Stimulated activated naive CD8-positive, alpha-beta T cell treated with anti-CD3 and anti-CD28 coated beads, Interleukin-15, Interleukin-2, amounts not matched to agents 100 U/mL and 50 U/mL, for 24 hours (primary cell): ENCODE measurements around the gene IGSF5.
"Not testable (repeated sequence)": the region's sequence is repeated elsewhere in the genome, so short reads cannot be mapped to it uniquely, and the experiment has no call there.

Experiments used
- ATAC-seq: fragments of 150-1000 bp; cut with Tn5 transposase; one replicate; pipeline ENCODE4 v1.10.0; 2021
- DNase-seq: peaks from one replicate; pipeline ENCODE4 v3.0.0; 2021

The IGSF5 gene

GRCh38 chr21:39744883-39745282, at the start of gene IGSF5:
IGSF5 (plus strand) TSS chr21:39745183; CDS start chr21:39745510, 327 bp downstream.
- ATAC-seq, DNase-seq: not testable (repeated sequence)

GRCh38 chr21:39696196-39696595, 48.8 kb upstream of the IGSF5 start:
- ATAC-seq: no peak
- DNase-seq: no peak

GRCh38 chr21:39696618-39697017, 48.4 kb upstream of the IGSF5 start:
- ATAC-seq: no peak

GRCh38 chr21:39700318-39700717, 44.7 kb upstream of the IGSF5 start:
- ATAC-seq (no peak), DNase-seq (no peak)

More at GRCh38 chr21:39696618-39697017, 48.4 kb upstream of the IGSF5 start:
- no peak for DNase-seq

GRCh38 chr21:39703578-39703977, 41.4 kb upstream of the IGSF5 start:
- DNase-seq: no peak
- ATAC-seq: no peak

- ATAC-seq (no peak), DNase-seq (no peak)
Measured at GRCh38 chr21:39705849-39706248, 39.1 kb upstream of the IGSF5 start.

GRCh38 chr21:39707316-39707715, 37.7 kb upstream of the IGSF5 start:
- DNase-seq (no peak), ATAC-seq (no peak)

- DNase-seq: no peak
Measured at GRCh38 chr21:39710866-39711265, 34.1 kb upstream of the IGSF5 start.

GRCh38 chr21:39712273-39712672, 32.7 kb upstream of the IGSF5 start:
- DNase-seq (no peak), ATAC-seq (no peak)

More at GRCh38 chr21:39710866-39711265, 34.1 kb upstream of the IGSF5 start:
- ATAC-seq: no peak

- ATAC-seq (no peak), DNase-seq (no peak)
Measured at GRCh38 chr21:39712976-39713375, 32.0 kb upstream of the IGSF5 start.

- DNase-seq (no peak), ATAC-seq (no peak)
Measured at GRCh38 chr21:39713905-39714304, 31.1 kb upstream of the IGSF5 start.

- DNase-seq: no peak
Measured at GRCh38 chr21:39714331-39714730, 30.7 kb upstream of the IGSF5 start.

GRCh38 chr21:39715804-39716397, 29.1 kb upstream of the IGSF5 start:
- no peak for ATAC-seq
- peak; percentile 56 for DNase-seq

More at GRCh38 chr21:39714331-39714730, 30.7 kb upstream of the IGSF5 start:
- ATAC-seq: no peak

- DNase-seq (no peak), ATAC-seq (no peak)
Measured at GRCh38 chr21:39720126-39720778, 24.7 kb upstream of the IGSF5 start.

GRCh38 chr21:39721885-39722284, 23.1 kb upstream of the IGSF5 start:
- DNase-seq: no peak
- no peak for ATAC-seq

GRCh38 chr21:39724944-39725343, 20.0 kb upstream of the IGSF5 start:
- DNase-seq (no peak), ATAC-seq (no peak)

GRCh38 chr21:39726133-39726532, 18.9 kb upstream of the IGSF5 start:
- DNase-seq (no peak), ATAC-seq (no peak)

GRCh38 chr21:39727401-39728120, 17.4 kb upstream of the IGSF5 start:
- ATAC-seq: no peak
- DNase-seq: no peak

GRCh38 chr21:39728341-39728740, 16.6 kb upstream of the IGSF5 start:
- DNase-seq: no peak
- ATAC-seq: no peak

GRCh38 chr21:39730418-39731157, 14.4 kb upstream of the IGSF5 start:
- DNase-seq (no peak), ATAC-seq (no peak)

GRCh38 chr21:39736716-39737115, 8.3 kb upstream of the IGSF5 start:
- no peak for ATAC-seq

GRCh38 chr21:39737376-39738000, 7.5 kb upstream of the IGSF5 start:
- ATAC-seq: no peak
- no peak for DNase-seq

More at GRCh38 chr21:39736716-39737115, 8.3 kb upstream of the IGSF5 start:
- no peak for DNase-seq
